ENCODE measurements around the gene NR1D2.

GRCh38 chr3:23956701-23957100 is 11.6 kb downstream of the NR1D2 start:
- TF ChIP-seq POLR2AphosphoS5 (IDR thresholded peaks at IDR 0.05) (no peak), POLR2A (IDR thresholded peaks at IDR 0.05) (no peak)

Data from breast epithelium (tissue), 3 donors.